Right atrium auricular region (tissue), 2 donors: Measurements from ENCODE around the gene PPP1R14C. TPM values are rescaled to one million over a fixed set of nuclear protein-coding genes. Genes with fewer than 3 reads are reported as not detected.

ENCODE experiments used
- DNase-seq: peaks from one replicate; pipeline ENCODE4 v3.0.0-alpha.2; 2019; ENCODE audit warnings: low spot score
- H3K27ac ChIP-seq, 2 donors: fragments of 200-600 bp; sonication (generic); 1 replicate in 1 of 2; 2 replicates in 1 of 2; pipeline ENCODE4 v1.5.1; 2016 to 2019
- H3K27me3 ChIP-seq, 2 donors: fragments of 200-600 bp; sonication (generic); one replicate each; pipeline versions ENCODE4 v1.5.1 to v1.6.0; 2017 to 2019
- H3K36me3 ChIP-seq: fragments of 200-600 bp; sonication (generic); one replicate; pipeline ENCODE4 v1.5.1; 2016
- H3K4me1 ChIP-seq, 2 donors: fragments of 200-600 bp; sonication (generic); one replicate each; pipeline versions ENCODE4 v1.5.1 to v1.6.0; 2017 to 2019
- H3K4me3 ChIP-seq, 2 donors: fragments of 200-600 bp; sonication (generic); 1 replicate in 1 of 2; 2 replicates in 1 of 2; pipeline ENCODE4 v1.5.1; 2017 to 2019; ENCODE audit warnings: mild to moderate bottlenecking in 1 of 2, moderate library complexity in 1 of 2
- H3K9me3 ChIP-seq, 2 donors: fragments of 200-600 bp; sonication (generic); one replicate each; pipeline ENCODE4 v1.5.1; 2019
- total RNA-seq, 2 donors: library from RNA; depleted of rRNA; stranded (reverse); fragments of >200 nt; gene quantifications; one replicate each; pipeline ENCODE4 v1.1.0, GENCODE V29; 2016
- TF ChIP-seq, protein P1 (sequence below), 2 donors: fragments of 200-600 bp; sonication (generic); IDR thresholded peaks; one replicate each; pipeline ENCODE4 v1.5.1; 2019; ENCODE audit warnings: antibody characterized with exemption in 2 of 2

The PPP1R14C gene
- total RNA-seq, 2 donors from 2014 or later, result 85.4 to 130 TPM

- Histone ChIP-seq H3K9me3 (no peaks in the 10 kb centered on the region), H3K4me3 (no peak overlapping the region), H3K27me3 (no peaks in the 10 kb centered on the region), H3K36me3 (no peaks in the 10 kb centered on the region), H3K4me1 (peaks cover 0 to 39% of the 10 kb centered on the region in 2 donors), H3K27ac (no peak overlapping the region)
- no peak for DNase-seq
- TF ChIP-seq, protein P1, sequence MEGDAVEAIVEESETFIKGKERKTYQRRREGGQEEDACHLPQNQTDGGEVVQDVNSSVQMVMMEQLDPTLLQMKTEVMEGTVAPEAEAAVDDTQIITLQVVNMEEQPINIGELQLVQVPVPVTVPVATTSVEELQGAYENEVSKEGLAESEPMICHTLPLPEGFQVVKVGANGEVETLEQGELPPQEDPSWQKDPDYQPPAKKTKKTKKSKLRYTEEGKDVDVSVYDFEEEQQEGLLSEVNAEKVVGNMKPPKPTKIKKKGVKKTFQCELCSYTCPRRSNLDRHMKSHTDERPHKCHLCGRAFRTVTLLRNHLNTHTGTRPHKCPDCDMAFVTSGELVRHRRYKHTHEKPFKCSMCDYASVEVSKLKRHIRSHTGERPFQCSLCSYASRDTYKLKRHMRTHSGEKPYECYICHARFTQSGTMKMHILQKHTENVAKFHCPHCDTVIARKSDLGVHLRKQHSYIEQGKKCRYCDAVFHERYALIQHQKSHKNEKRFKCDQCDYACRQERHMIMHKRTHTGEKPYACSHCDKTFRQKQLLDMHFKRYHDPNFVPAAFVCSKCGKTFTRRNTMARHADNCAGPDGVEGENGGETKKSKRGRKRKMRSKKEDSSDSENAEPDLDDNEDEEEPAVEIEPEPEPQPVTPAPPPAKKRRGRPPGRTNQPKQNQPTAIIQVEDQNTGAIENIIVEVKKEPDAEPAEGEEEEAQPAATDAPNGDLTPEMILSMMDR (IDR thresholded peaks at IDR 0.05), result no peak
These were observed 51.4 kb downstream of the PPP1R14C start for GRCh38 chr6:150194195-150194594.

DNA sequence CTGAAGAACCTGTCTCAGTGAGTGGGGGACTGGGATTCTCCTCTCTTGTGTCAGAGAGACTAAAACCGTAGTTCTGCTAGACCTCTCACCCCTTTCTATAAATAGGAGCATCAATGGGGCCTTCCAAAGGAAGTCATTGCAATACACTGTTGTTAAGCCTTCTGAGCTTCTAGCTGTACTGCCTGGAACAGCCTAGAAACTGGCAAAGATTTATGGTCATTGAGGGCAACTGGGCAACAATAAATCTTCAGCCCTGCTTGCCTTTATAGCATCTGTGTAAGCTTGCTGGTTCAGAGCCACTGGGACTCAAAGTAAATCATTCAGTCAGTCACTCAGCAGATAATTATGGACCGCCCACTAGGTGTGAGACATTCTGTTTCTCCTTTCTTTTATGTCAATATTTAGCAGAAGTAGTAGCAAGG, 53.2 kb downstream of the PPP1R14C start:
- no peak overlapping the region for H3K4me3 ChIP-seq
- H3K27me3 ChIP-seq, result no peaks in the 10 kb centered on the region
- H3K36me3 ChIP-seq, result no peaks in the 10 kb centered on the region
- DNase-seq, result no peak
- TF ChIP-seq, protein P1 (IDR thresholded peaks at IDR 0.05), result no peak
- no peaks in the 10 kb centered on the region for H3K9me3 ChIP-seq
- peak overlapping the region; percentile 5 to 46 for H3K27ac ChIP-seq
- peaks cover 0 to 56% of the 10 kb centered on the region in 2 donors for H3K4me1 ChIP-seq

DNA sequence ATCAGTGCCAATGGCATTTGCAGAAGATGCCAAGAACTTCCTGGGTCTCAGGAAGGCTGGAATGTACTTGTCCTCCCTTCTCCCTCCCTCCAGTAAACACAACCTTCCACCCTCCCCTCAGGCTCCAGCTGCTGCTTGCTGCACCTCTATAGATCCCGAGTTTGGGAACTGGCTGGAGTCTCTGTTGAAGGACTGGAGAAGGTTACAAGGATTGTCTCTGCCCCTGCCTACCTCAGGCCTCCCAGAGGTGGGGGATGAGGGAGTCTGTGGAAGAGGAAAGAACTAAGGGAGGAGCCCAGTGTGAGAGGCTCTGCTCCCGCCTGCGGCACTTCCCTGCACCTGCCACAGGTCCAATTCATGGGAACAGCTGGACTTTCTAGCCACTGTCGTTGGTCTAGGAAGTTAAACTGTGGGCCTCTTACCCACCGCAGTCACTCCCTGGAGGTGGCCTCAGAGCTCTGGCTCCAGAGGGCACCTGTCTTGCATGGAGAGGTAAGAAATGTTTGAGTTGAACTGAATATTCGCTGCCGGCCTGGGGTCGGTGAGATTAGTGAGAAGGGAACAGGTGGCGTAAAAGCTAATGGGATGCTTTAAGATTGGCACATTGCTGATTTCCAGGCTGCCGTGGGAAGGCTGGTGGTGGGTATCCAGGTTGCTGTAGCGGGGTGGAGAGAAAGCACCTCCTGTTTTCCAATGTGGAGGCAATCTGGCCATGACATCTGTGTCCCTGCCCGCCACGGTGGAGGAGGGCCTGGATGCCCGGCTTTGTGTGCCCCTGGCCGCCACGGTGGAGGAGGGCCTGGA, 54.3 kb downstream of the PPP1R14C start:
- DNase-seq, result no peak
- Histone ChIP-seq H3K27ac (peak overlapping the region; percentile 5 to 46), H3K4me3 (no peak overlapping the region), H3K9me3 (no peaks in the 10 kb centered on the region), H3K36me3 (no peaks in the 10 kb centered on the region), H3K27me3 (no peaks in the 10 kb centered on the region), H3K4me1 (peaks cover 0 to 63% of the 10 kb centered on the region in 2 donors)
- TF ChIP-seq, protein P1 (IDR thresholded peaks at IDR 0.05), result no peak

DNA sequence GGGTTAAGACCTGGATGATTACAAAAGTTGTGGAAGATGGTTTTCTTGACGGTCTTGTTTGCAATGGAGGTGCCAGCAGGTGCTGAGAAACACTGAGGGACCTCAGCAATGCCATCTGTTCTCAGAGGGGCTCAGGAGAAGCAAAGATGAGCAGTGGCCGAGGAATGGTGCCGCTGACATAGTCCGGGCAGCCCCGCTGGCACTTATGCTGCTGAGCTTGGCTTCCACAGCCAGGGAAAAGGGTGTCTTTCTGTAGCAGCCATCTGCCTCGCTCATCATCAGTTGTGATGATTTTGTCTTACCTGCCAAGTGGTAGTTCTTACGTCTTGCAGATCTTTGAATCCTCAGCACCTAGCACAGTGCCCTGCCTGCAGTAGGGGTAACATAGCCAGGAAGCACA, 55.7 kb downstream of the PPP1R14C start:
- no peak overlapping the region for H3K4me3 ChIP-seq
- no peak for DNase-seq
- peaks cover 0 to 73% of the 10 kb centered on the region in 2 donors for H3K4me1 ChIP-seq
- H3K27me3 ChIP-seq, result no peaks in the 10 kb centered on the region
- no peaks in the 10 kb centered on the region for H3K9me3 ChIP-seq
- H3K36me3 ChIP-seq, result no peaks in the 10 kb centered on the region
- TF ChIP-seq, protein P1 (IDR thresholded peaks at IDR 0.05), result no peak
- H3K27ac ChIP-seq, result peak overlapping the region in 1 of 2 donors; percentile 46

GRCh38 chr6:150199241-150199640, 56.4 kb downstream of the PPP1R14C start:
- Histone ChIP-seq H3K4me1 (peaks cover 0 to 78% of the 10 kb centered on the region in 2 donors), H3K4me3 (no peak overlapping the region), H3K9me3 (no peaks in the 10 kb centered on the region), H3K36me3 (no peaks in the 10 kb centered on the region), H3K27ac (peak overlapping the region; percentile 5 to 46), H3K27me3 (no peaks in the 10 kb centered on the region)
- TF ChIP-seq, protein P1 (IDR thresholded peaks at IDR 0.05), result no peak
- no peak for DNase-seq
